CD4-positive, alpha-beta T cell treated with Interleukin-12 subunit alpha and Interleukin-12 subunit beta, for 1 hour (primary cell): ENCODE measurements around the gene UMODL1.
"Not testable (repeated sequence)": the region's sequence is repeated elsewhere in the genome, so short reads cannot be mapped to it uniquely, and the experiment has no call there.

Experiments used
- DNase-seq: peaks from one replicate; pipeline ENCODE4 v3.0.0-alpha.2; 2020

UMODL1 gene

DNA sequence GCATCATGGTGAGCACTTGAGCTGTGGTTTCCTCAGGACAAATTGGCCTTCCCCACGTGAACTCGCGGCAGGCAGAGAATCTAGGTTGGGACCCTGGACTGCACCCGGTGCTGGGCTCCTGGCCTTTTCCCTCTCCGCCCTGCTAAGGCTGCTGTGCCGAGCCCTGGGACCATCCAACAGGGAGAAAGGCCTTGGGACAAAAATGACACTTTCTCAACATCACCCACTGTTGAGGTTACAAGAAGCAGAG, 9.2 kb upstream of the UMODL1 start:
- no peak for DNase-seq

GRCh38 chr21:42062236-42063022, 8.7 kb upstream of the UMODL1 start:
- DNase-seq = peak; percentile 93

DNA sequence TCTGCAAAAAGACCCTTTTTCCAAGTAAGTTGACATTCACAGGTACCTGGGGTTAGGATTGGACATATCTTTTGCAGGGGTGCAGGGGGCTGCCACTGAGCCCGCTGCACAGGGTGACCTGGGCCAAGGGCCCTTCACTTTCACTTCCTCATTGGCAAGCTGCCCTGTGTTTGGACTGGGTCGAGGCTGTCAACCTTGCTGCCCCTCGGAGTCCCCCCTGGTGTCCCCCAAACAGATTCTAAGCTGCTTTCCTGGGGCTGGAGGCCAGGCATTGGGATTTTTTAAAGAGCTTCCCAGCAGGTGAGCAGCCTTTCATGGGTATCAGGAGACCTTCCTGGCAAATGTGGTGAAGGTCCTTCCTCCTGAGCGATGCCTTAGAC, 7.9 kb upstream of the UMODL1 start:
- peak; percentile 34 for DNase-seq

DNA sequence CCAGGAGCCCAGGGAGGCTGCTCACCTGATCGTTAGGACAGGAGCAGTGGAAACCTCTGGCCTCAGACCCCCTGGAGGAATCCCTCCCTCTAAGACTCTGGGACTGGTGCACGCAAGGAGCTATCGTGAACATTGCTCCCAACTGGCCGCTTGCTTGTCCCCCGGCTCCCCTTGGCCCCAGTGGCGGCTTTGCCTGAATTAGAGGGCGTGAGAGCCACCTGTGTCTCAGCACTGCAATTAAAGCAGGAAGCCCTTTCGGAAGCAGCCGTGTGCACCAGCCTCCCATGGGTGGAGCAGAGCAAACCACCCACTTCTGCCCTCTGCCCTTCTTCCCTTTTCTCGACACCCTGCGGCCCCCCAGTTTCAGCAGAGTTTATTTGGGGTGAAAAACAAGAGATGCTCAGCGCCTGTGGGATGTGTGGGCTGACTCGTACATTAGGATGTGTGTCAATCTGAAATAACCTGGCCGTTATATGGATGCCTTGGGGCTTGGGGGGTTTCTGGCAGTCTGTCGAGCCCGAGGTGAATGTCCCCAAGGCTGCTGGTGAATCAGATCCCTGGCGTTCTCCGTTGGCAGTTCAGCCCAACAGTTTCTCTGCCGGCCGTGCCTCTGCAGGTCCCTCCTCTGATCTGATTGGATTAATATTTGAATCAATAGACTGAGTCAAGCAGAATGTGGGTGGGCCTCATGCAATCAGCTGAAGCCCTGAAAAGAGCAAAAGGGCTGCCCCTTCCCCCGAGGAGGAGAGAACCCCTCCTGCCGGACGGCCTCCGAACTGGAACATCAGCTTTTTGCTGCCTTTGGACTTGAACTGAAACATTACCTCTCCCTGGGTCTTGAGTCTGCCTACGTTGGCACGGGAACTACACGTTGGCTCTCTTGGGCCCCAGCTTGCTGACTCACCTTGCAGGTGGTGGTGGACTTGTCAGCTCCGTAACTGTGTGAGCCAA, 7.3 kb upstream of the UMODL1 start:
- peak; percentile 62 for DNase-seq

DNA sequence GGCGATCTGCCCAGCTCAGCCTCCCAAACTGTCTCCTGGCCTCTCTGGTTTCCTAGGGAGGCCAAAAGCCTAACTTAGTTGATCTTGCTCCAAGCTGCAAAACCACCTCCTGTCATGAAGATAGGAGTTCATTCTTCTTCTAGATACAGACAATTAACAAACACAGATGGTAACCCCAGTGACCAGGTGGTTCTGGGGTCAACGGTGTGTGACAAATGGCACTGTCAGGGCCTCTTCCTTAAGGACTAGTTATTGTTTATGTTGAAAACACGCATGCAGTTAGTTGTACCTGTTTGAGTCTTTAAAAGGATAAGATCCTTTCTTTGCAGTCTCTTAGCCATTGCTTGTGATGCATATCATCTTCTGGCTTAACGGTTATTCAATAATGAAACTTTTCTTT, 4.6 kb upstream of the UMODL1 start:
- no peak for DNase-seq

GRCh38 chr21:42067531-42068255, 3.4 kb upstream of the UMODL1 start:
- DNase-seq = no peak

- DNase-seq = no peak
These were observed 2.9 kb upstream of the UMODL1 start for GRCh38 chr21:42068256-42068545.

- no peak for DNase-seq
These were observed 2.5 kb upstream of the UMODL1 start for GRCh38 chr21:42068592-42068991.

DNA sequence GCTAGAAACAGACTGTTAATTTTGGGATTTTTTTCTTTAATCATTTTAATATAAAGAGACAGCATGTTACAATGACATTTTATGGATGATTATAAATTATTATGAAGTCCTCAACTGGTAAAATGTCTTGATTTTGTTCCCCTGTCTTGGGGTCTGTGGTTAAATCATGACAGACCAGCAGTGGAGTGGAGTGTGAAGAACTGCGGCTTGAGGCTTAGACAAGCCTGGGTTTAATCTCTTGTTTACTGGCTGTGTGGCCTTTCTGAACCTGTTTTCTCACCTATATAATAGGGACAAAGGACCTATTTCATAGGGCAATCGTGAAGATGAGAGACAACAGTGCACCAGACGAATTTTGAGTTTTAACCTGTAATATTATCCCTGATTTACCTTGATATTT, 1.8 kb upstream of the UMODL1 start:
- DNase-seq = no peak

- no peak for DNase-seq
These were observed 1.3 kb upstream of the UMODL1 start for GRCh38 chr21:42069843-42070242.

DNA sequence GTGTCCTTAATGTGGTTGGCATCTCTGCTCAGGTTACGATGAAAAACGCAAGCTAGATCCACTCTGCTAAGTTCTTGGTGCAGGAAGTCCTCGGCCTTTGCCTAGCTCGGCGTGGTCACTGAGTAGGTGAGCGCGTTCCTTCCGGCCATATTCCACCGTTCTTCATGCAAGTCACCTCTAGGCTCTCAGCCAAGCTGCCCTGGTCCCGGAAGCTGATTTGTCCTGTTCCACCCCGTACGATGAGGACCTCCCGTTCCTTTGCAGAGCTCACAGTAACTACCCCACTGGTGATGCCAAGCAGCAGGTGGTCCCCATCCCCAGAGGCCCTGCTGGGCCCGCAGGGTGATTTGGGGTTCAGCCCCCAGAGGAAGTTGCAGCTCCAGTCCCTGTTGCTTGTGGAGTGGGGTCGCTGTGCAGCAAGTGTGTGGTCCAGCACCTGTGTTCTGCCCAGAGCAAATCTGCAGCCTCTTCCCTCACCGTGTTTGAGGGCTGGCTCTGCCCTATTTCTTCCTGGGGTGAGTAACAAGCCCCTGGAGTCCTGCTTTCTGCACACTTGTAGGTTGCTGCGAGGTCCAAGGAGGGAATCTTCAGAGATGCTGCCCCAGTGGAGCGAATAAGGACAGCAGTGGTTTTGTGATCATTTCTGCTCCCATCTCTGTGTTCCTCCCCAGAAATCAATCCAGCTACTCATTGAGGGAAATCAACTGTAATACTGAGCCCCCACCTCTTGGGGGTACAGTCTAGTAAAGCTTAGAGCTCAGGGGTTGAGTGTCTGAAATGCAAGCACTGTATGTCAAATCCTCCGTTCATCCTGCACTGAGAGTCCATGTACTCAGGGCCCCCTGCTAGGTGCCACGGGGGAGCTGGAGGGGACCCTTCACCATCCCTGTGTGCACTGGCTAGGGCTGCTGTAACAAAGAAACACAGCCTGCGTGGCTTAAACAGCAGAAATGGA, 2.3 kb downstream of the UMODL1 start:
- no peak for DNase-seq

GRCh38 chr21:42075686-42076471, 4.8 kb downstream of the UMODL1 start:
- DNase-seq = no peak

DNA sequence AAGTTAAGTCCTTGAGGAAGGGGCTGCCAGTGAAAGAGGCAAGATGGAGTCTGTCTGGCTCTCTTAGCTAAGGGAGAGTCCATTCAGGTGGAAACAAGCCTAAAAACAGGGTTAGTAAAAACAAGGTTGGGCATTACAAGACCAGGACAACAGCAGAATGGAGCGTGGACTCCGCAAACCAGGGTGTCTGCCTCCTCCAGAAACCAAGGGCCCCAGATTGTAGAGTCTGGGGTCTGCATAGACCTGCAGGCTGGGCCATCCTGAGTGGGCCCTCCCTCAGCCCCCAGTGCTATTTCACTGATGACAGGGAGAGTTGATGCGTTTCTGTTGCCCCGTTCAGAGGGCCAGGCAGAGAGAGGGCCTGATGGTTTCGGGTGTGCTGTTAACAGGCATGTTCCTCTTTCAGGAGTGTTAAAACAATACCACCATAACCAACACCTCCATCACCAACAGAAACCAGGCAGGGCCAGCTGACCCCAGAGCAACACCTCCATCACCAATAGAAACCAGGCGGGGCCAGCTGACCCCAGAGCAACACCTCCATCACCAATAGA, 6.6 kb downstream of the UMODL1 start:
- DNase-seq = not testable (repeated sequence)

DNA sequence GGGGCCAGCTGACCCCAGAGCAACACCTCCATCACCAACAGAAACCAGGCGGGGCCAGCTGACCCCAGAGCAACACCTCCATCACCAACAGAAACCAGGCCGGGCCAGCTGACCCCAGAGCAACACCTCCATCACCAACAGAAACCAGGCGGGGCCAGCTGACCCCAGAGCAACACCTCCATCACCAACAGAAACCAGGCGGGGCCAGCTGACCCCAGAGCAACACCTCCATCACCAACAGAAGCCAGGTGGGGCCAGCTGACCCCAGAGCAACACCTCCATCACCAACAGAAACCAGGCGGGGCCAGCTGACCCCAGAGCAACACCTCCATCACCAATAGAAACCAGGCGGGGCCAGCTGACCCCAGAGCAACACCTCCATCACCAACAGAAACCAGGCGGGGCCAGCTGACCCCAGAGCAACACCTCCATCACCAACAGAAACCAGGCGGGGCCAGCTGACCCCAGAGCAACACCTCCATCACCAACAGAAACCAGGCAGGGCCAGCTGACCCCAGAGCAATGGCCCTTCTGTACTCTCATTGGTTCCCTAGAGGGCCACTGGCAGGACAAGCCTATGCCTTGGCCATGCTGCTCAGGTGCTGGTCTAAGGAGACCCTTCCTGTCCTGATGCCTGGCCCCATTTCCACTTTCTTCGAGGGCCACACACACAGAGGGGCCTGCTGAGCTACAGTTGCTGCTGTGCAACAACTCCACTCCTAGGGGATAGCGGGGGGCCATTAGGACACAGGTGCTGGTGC, 7.3 kb downstream of the UMODL1 start:
- not testable (repeated sequence) for DNase-seq

GRCh38 chr21:42079008-42079938, 8.2 kb downstream of the UMODL1 start:
- DNase-seq = no peak

GRCh38 chr21:42079939-42080787, 9.0 kb downstream of the UMODL1 start:
- DNase-seq = no peak

GRCh38 chr21:42080788-42081083, 9.6 kb downstream of the UMODL1 start:
- DNase-seq = no peak

DNA sequence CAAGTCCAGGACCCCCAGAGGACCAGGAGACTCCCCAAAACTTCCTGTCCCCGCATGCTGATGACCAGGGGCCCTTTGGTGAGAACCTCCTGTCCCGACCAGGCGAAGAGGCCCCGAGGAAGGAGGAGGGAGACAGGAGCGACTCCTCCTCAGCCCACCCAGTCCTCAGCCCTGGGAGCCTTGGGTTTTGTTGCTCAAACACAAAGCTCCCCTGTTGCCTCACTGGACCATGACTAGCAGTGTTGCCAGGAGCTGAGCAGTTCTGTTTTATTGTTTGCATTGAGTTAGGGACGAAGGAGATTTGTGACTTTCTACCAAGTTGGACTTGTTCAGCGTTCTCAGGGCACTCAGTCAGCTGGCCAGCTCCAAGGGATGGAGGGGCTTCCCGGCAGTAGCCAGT, 10.0 kb downstream of the UMODL1 start:
- no peak for DNase-seq

- DNase-seq = no peak
These were observed 10.8 kb downstream of the UMODL1 start for GRCh38 chr21:42081931-42082381.
